HG03135 (cell line): ENCODE data around the gene FAM20A.
"Not testable (repeated sequence)": the region's sequence is repeated elsewhere in the genome, so short reads cannot be mapped to it uniquely, and the experiment has no call there.

Experiments
- ATAC-seq: cut with Tn5 transposase; IDR thresholded peaks from one replicate; pipeline ENCODE4 v1.9.1; 2021; ENCODE audit warnings: mild to moderate bottlenecking, moderate library complexity; ENCODE audit not compliant: unreplicated experiment

FAM20A gene

GRCh38 chr17:68592682-68593641, 8.2 kb downstream of the FAM20A start:
- no peak for ATAC-seq

- no peak for ATAC-seq
Observed at GRCh38 chr17:68592009-68592408, 9.2 kb downstream of the FAM20A start.

- ATAC-seq = no peak
Observed at GRCh38 chr17:68591583-68591982, 9.6 kb downstream of the FAM20A start.

- ATAC-seq = no peak
Observed at GRCh38 chr17:68589086-68589485, 12.1 kb downstream of the FAM20A start.

GRCh38 chr17:68588362-68588761, 12.8 kb downstream of the FAM20A start:
- no peak for ATAC-seq

- no peak for ATAC-seq
Observed at GRCh38 chr17:68587847-68588246, 13.3 kb downstream of the FAM20A start.

- no peak for ATAC-seq
Observed at GRCh38 chr17:68587026-68587425, 14.1 kb downstream of the FAM20A start.

GRCh38 chr17:68585643-68586042, 15.5 kb downstream of the FAM20A start:
- no peak for ATAC-seq

GRCh38 chr17:68584581-68585303, 16.4 kb downstream of the FAM20A start:
- no peak for ATAC-seq

GRCh38 chr17:68582867-68583266, 18.3 kb downstream of the FAM20A start:
- ATAC-seq = not testable (repeated sequence)

GRCh38 chr17:68581863-68582645, 19.1 kb downstream of the FAM20A start:
- ATAC-seq = no peak

GRCh38 chr17:68580236-68580770, 20.9 kb downstream of the FAM20A start:
- no peak for ATAC-seq

- no peak for ATAC-seq
Observed at GRCh38 chr17:68579194-68579927, 21.8 kb downstream of the FAM20A start.

GRCh38 chr17:68578236-68578635, 22.9 kb downstream of the FAM20A start:
- no peak for ATAC-seq

GRCh38 chr17:68577497-68577821, 23.7 kb downstream of the FAM20A start:
- ATAC-seq = no peak

GRCh38 chr17:68576811-68577496, 24.2 kb downstream of the FAM20A start:
- no peak for ATAC-seq

GRCh38 chr17:68576137-68576536, 25.0 kb downstream of the FAM20A start:
- no peak for ATAC-seq

- no peak for ATAC-seq
Observed at GRCh38 chr17:68573338-68573737, 27.8 kb downstream of the FAM20A start.

GRCh38 chr17:68572138-68572842, 28.9 kb downstream of the FAM20A start:
- ATAC-seq = no peak
